ENCODE measurements around the gene POLR2J. TPM values are rescaled to one million over a fixed set of nuclear protein-coding genes. Genes with fewer than 3 reads are reported as not detected.

Gene POLR2J
- total RNA-seq, 2 donors from 2014 or later = 10.7 to 22.9 TPM

- no peak for DNase-seq (ENCODE audit: low spot score)
- Histone ChIP-seq H3K9me3 (no peaks in the 10 kb centered on the region), H3K36me3 (peaks cover 15% of the 10 kb centered on the region), H3K4me1 (ENCODE audit: control insufficient read depth in 1 of 2, low read depth in 2 of 2) (peaks cover 10 to 25% of the 10 kb centered on the region in 2 donors), H3K4me3 (no peak overlapping the region), H3K27ac (no peak overlapping the region), H3K27me3 (replicated peaks; ENCODE audit: insufficient read depth) (no peaks in the 10 kb centered on the region)
- ATAC-seq (ENCODE audit: insufficient number of reproducible peaks, low FRiP score, low read depth) = no peak
- no peak for TF ChIP-seq CTCF (IDR thresholded peaks at IDR 0.05)
Measured at GRCh38 chr7:102468478-102469350, 10.0 kb downstream of the POLR2J start.

GRCh38 chr7:102467581-102468477 is 10.9 kb downstream of the POLR2J start:
- ATAC-seq (ENCODE audit: insufficient number of reproducible peaks, low FRiP score, low read depth) (no peak), DNase-seq (ENCODE audit: low spot score) (no peak)
- Histone ChIP-seq H3K36me3 (peaks cover 6% of the 10 kb centered on the region), H3K27ac (no peak overlapping the region), H3K27me3 (replicated peaks; ENCODE audit: insufficient read depth) (no peaks in the 10 kb centered on the region), H3K4me3 (no peak overlapping the region), H3K9me3 (no peaks in the 10 kb centered on the region), H3K4me1 (ENCODE audit: control insufficient read depth in 1 of 2, low read depth in 2 of 2) (peaks cover 13 to 26% of the 10 kb centered on the region in 2 donors)
- TF ChIP-seq CTCF (IDR thresholded peaks at IDR 0.05) = no peak

- no peak for DNase-seq (ENCODE audit: low spot score)
- no peaks in the 10 kb centered on the region for H3K9me3 ChIP-seq
- no peak overlapping the region for H3K27ac ChIP-seq
- no peak for ATAC-seq (ENCODE audit: insufficient number of reproducible peaks, low FRiP score, low read depth)
- H3K4me3 ChIP-seq = peak overlapping the region; percentile 99
- no peak for TF ChIP-seq CTCF (IDR thresholded peaks at IDR 0.05)
- H3K27me3 ChIP-seq (replicated peaks; ENCODE audit: insufficient read depth) = no peaks in the 10 kb centered on the region
- H3K36me3 ChIP-seq = peaks cover 7% of the 10 kb centered on the region
- peaks cover 13 to 31% of the 10 kb centered on the region in 2 donors for H3K4me1 ChIP-seq (ENCODE audit: control insufficient read depth in 1 of 2, low read depth in 2 of 2)
Measured at GRCh38 chr7:102466097-102466496, 12.6 kb downstream of the POLR2J start.

- DNase-seq (ENCODE audit: low spot score) (peak; percentile 79), ATAC-seq (ENCODE audit: insufficient number of reproducible peaks, low FRiP score, low read depth) (peak; percentile 69)
- peaks cover 5% of the 10 kb centered on the region for H3K36me3 ChIP-seq
- H3K4me1 ChIP-seq (ENCODE audit: control insufficient read depth in 1 of 2, low read depth in 2 of 2) = peaks cover 13 to 31% of the 10 kb centered on the region in 2 donors
- peak; percentile 28 for TF ChIP-seq CTCF (IDR thresholded peaks at IDR 0.05)
- H3K27me3 ChIP-seq (replicated peaks; ENCODE audit: insufficient read depth) = no peaks in the 10 kb centered on the region
- peak within 1 kb of the TSS; percentile 64 to 69 for H3K27ac ChIP-seq
- peak within 1 kb of the TSS; percentile 99 for H3K4me3 ChIP-seq
- H3K9me3 ChIP-seq = no peaks in the 10 kb centered on the region
Measured at GRCh38 chr7:102464577-102465280, 14.0 kb downstream of the POLR2J start, which contains the start of the genes ALKBH4 and LRWD1. TSS of gene ALKBH4 (minus strand) at chr7:102464863. CDS start at chr7:102464836, 27 bp downstream. TSS of gene LRWD1 (plus strand) at chr7:102464984. CDS start at chr7:102465081, 97 bp downstream.

Data from thoracic aorta (tissue), 2 donors.